DMS 273 treated with DMSO at 0.1 percent for 48 hours (cell line): ENCODE results near the gene PAN2.

Experiments
- DNase-seq: peaks from one replicate; lab custom pipeline; 2025; lab: John Stamatoyannopoulos, UW

The PAN2 gene

DNA sequence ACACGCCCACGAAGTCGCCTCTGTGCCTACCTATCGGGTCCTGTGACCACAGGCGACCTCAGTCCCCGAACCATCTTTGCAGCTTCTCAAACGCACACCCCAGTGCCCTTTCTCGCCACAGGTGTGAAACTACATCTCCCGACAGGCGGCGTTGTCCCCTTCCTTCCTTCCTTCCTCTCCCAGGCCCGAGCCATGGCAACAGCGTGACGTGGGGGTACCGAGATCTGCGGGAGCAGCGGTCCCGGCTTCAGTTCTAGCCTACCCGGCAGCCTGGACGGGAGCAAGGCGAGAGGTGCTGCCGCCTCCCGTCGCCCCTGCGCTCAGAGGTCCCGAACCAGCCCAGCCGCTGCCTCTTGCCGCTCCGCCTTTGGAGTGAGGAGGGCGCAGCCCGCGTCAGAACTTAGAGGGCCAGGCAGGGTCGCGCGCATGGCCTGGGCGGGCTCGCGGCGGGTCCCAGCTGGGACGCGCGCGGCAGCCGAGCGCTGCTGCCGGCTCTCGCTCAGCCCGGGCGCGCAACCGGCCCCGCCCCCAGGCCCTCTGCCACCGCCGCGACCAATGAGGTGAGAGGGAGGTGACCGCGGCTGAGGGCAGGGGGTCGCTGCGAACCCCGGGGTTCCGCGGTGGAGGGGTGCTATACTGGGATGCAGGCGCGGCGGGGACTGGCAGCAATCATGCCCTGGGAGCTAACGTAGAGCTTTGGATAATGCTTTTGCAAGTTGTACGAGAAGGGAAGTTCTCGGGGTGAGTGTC is 66.9 kb downstream of the PAN2 start, which contains the start of gene COQ10A:
TSS of gene COQ10A (plus strand) at position 250 of the 750 bp plus-strand sequence. CDS start at position 427, 177 bp downstream.
- peak; percentile 79 for DNase-seq
